IMR-90 (cell line): Measurements from ENCODE around the gene MCF2L2. TPM values are rescaled to one million over a fixed set of nuclear protein-coding genes. Genes with fewer than 3 reads are reported as not detected.

Experiments used
- ATAC-seq: fragments of 200-7000 bp; cut with Tn5 transposase; 2 replicates; pipeline ENCODE4 v1.9.1; 2020; ENCODE audit warnings: low read depth, mild to moderate bottlenecking, moderate library complexity
- BruUV-seq: library from RNA; stranded (reverse); fragments of 400-500 nt; replicated peaks from 2 replicates; lab custom pipeline; 2021; lab: Mats Ljungman, UMichigan
- CTCF ChIA-PET: fragments of 300-600 bp; formaldehyde crosslinking; extraction: SDS; loops from one replicate; lab custom pipeline; 2021; ENCODE audit warnings: antibody characterized with exemption; lab: Yijun Ruan, JAX
- POLR2A ChIA-PET: fragments of 300-600 bp; sonication (Branson Sonifier 250); formaldehyde crosslinking; loops from one replicate; lab custom pipeline; 2022; ENCODE audit warnings: antibody characterized with exemption; ENCODE audit not compliant: unreplicated experiment; lab: Charles Lee
- DNase-seq: peaks from one replicate; pipeline ENCODE4 v3.0.0; 2013
- H2AFZ ChIP-seq: replicated peaks from 2 replicates; pipeline ENCODE3; 2013; ENCODE audit warnings: low read length, mild to moderate bottlenecking; ENCODE audit not compliant: poor library complexity
- H2AK5ac ChIP-seq: 2 replicates; pipeline ENCODE4 v1.6.1; 2013; ENCODE audit warnings: low read depth, low read length, inconsistent platforms
- H2AK9ac ChIP-seq: replicated peaks from 2 replicates; pipeline ENCODE3; 2013; ENCODE audit warnings: mild to moderate bottlenecking, low read depth, low read length, moderate library complexity; ENCODE audit not compliant: poor library complexity
- H2BK120ac ChIP-seq: 2 replicates; pipeline ENCODE4 v1.6.1; 2013; ENCODE audit warnings: low read depth, low read length, inconsistent platforms
- H2BK15ac ChIP-seq: 3 replicates; pipeline ENCODE4 v1.6.1; 2013; ENCODE audit warnings: low read depth, low read length, inconsistent platforms
- H2BK20ac ChIP-seq: 2 replicates; pipeline ENCODE4 v1.6.1; 2013; ENCODE audit warnings: low read depth, mild to moderate bottlenecking, inconsistent platforms, low read length, moderate library complexity
- H2BK5ac ChIP-seq: 2 replicates; pipeline ENCODE4 v1.6.1; 2013; ENCODE audit warnings: mild to moderate bottlenecking, low read depth, low read length, inconsistent platforms; ENCODE audit not compliant: poor library complexity, severe bottlenecking
- H3K14ac ChIP-seq: replicated peaks from 2 replicates; pipeline ENCODE4 v1.6.1; 2013; ENCODE audit warnings: low read depth, low read length, inconsistent platforms
- H3K18ac ChIP-seq: 2 replicates; pipeline ENCODE4 v1.6.1; 2013; ENCODE audit warnings: low read depth, low read length, control low read depth
- H3K23ac ChIP-seq: 2 replicates; pipeline ENCODE4 v1.6.1; 2013; ENCODE audit warnings: low read depth, low read length, inconsistent platforms
- H3K27ac ChIP-seq: 2 replicates; pipeline ENCODE4 v1.5.1; 2013; ENCODE audit warnings: mild to moderate bottlenecking, control low read depth, low read length; ENCODE audit not compliant: insufficient read depth
- H3K27me3 ChIP-seq: 2 replicates; pipeline ENCODE4 v1.6.1; 2013; ENCODE audit warnings: low read length; ENCODE audit not compliant: control insufficient read depth, insufficient read depth
- H3K36me3 ChIP-seq: 2 replicates; pipeline ENCODE4 v1.6.1; 2013; ENCODE audit warnings: low read length, mixed read lengths; ENCODE audit not compliant: control insufficient read depth, insufficient read depth
- H3K4ac ChIP-seq: 2 replicates; pipeline ENCODE4 v1.6.1; 2013; ENCODE audit warnings: low read depth, low read length, inconsistent platforms
- H3K4me1 ChIP-seq: 2 replicates; pipeline ENCODE4 v1.6.1; 2013; ENCODE audit warnings: low read length, mixed read lengths; ENCODE audit not compliant: control insufficient read depth, insufficient read depth
- H3K4me2 ChIP-seq: 2 replicates; pipeline ENCODE4 v1.6.1; 2013; ENCODE audit warnings: low read depth, mild to moderate bottlenecking, control low read depth, low read length, moderate library complexity
- H3K4me3 ChIP-seq: 2 replicates; pipeline ENCODE4 v1.5.1; 2013; ENCODE audit warnings: low read depth, mild to moderate bottlenecking, control low read depth, low read length, moderate library complexity; ENCODE audit not compliant: insufficient read depth
- H3K56ac ChIP-seq: 2 replicates; pipeline ENCODE4 v1.6.1; 2013; ENCODE audit warnings: low read length, inconsistent platforms; ENCODE audit not compliant: insufficient read depth; ENCODE audit errors: extremely low read depth
- H3K79me1 ChIP-seq, 2 experiments: 2 replicates each; pipeline ENCODE4 v1.6.1; 2013; ENCODE audit warnings: low read length in 2 of 2, inconsistent platforms in 1 of 2, low read depth in 1 of 2
- H3K9ac ChIP-seq: 2 replicates; pipeline ENCODE4 v1.6.1; 2013; ENCODE audit warnings: low read depth, low read length, control low read depth
- H3K9me1 ChIP-seq: 2 replicates; pipeline ENCODE4 v1.6.1; 2013; ENCODE audit warnings: low read length, inconsistent platforms; ENCODE audit not compliant: insufficient read depth
- H3K9me3 ChIP-seq: 2 replicates; pipeline ENCODE4 v1.6.1; 2013; ENCODE audit warnings: low read length; ENCODE audit not compliant: control insufficient read depth, insufficient read depth
- H4K20me1 ChIP-seq: 2 replicates; pipeline ENCODE4 v1.6.1; 2013; ENCODE audit warnings: low read length, inconsistent platforms; ENCODE audit not compliant: insufficient read depth
- H4K5ac ChIP-seq: 2 replicates; pipeline ENCODE4 v1.6.1; 2013; ENCODE audit warnings: mild to moderate bottlenecking, low read depth, low read length, control low read depth
- H4K8ac ChIP-seq, 2 experiments: 2 replicates each; pipeline ENCODE4 v1.6.1; 2013; ENCODE audit warnings: low read depth in 2 of 2, low read length in 2 of 2, control low read depth in 1 of 2, inconsistent platforms in 1 of 2
- H4K91ac ChIP-seq: 2 replicates; pipeline ENCODE4 v1.6.1; 2013; ENCODE audit warnings: low read depth, low read length, inconsistent platforms; ENCODE audit not compliant: insufficient read depth
- CEBPB ChIP-seq: IDR thresholded peaks from 2 replicates; pipeline ENCODE4 v1.6.1; 2012; ENCODE audit warnings: low read depth, low read length, improper control_type of control experiment
- CHD1 ChIP-seq: IDR thresholded peaks from 2 replicates; pipeline ENCODE4 v1.6.1; 2012; ENCODE audit warnings: low read depth, low read length, improper control_type of control experiment
- FOS ChIP-seq: fragments of 150-350 bp; IDR thresholded peaks from 2 replicates; pipeline ENCODE4 v1.6.1; 2016; ENCODE audit warnings: low read depth, low read length
- NFE2L2 ChIP-seq: fragments of 150-350 bp; IDR thresholded peaks from 2 replicates; pipeline ENCODE4 v1.6.1; 2016; ENCODE audit warnings: low read depth, mild to moderate bottlenecking, low read length
- SMC3 ChIP-seq: fragments of 150-350 bp; IDR thresholded peaks from 2 replicates; pipeline ENCODE4 v1.6.1; 2016; ENCODE audit warnings: low read depth, mild to moderate bottlenecking, antibody characterized with exemption, low read length, moderate library complexity
- WGBS, 2 experiments: methylation state at CpG; one replicate each; pipeline versions ENCODE4 v1.1.5 to v1.1.7; 2013; ENCODE audit warnings: missing lambda C conversion rate in 2 of 2; ENCODE audit not compliant: insufficient read length in 1 of 2; ENCODE audit errors: extremely low coverage in 2 of 2; 5-methylcytosine and 5-hydroxymethylcytosine counted together
- dilution Hi-C: fragments of 300-500 bp; cut with HindIII; formaldehyde crosslinking; loops from one replicate; pipeline ENCODE4 v1.14.3; 2018; ENCODE audit warnings: low sequenced_read_pairs; ENCODE audit not compliant: unreplicated experiment
- in situ Hi-C: fragments of 300-500 bp; cut with MboI; formaldehyde crosslinking; loops from 3 replicates; pipeline ENCODE4 v1.14.3; 2019; ENCODE audit warnings: low sequenced_read_pairs, inconsistent platforms, mixed read lengths
- intact Hi-C: fragments of 100-400 bp; cut with micrococcal nuclease; formaldehyde crosslinking; loops from 2 replicates; pipeline ENCODE4 v1.10.0; 2022
- polyA plus RNA-seq, 3 experiments: library from polyadenylated mRNA; depleted of rRNA; stranded (reverse); fragments of >200 nt; gene quantifications; 2 replicates each; pipeline ENCODE4 v1.2.3, GENCODE V29; 2012; ENCODE audit warnings: low replicate concordance in 1 of 3
- total RNA-seq: library from RNA; depleted of rRNA; stranded (reverse); fragments of >200 nt; gene quantifications from 2 replicates; pipeline ENCODE4 v1.2.3, GENCODE V29; 2012
- TF ChIP-seq, protein P1 (sequence below): conservative IDR thresholded peaks from 2 replicates; pipeline ENCODE4 v1.5.1; 2012; ENCODE audit warnings: mild to moderate bottlenecking, low read depth, low read length, improper control_type of control experiment

The MCF2L2 gene
- total and polyA plus RNA-seq, 2 of the 4 experiments (the other 2 are of a cell fraction), result under 0.01 TPM; not detected in 1

DNA sequence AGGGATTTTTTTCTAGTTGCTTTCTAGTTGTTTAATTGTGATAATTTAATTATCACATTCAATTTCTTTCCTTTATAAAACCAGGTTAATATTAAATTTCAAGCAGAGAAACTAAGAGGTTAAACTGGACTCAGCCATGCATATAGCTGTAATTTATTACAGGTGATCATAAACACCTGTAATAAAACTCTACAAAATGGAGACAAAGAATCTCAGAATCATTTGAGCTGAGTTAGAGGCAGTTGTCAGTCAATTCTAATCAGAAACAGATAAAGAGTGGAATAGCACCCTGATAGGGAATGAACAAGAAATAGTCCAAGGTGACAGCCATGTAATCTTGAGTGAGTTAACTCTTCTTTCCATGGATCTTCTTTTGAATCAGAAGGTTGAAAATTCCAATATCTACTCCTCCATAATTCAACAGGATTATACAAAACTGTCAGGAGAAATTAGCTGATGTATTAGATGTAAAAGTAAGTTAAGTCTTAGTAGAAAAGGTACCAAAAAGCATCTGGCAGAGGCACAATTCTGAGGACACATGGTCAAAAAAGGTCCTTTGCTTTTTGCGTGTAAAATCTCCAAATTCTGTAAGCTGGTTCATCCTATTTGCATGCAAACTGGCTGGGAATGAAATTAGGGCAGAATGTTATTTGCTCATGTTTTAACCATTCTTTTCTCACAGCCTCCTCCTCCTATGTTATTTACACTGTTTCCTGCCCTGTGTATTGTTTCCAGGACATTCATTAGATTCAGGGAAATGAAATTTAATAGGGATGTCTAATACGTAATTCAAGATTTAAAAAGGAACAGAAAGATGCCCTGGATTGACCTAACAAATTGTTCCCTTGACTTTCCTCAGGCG is 214.8 kb downstream of the MCF2L2 start:
- Histone ChIP-seq H4K20me1 (no peaks in the 10 kb centered on the region), H4K8ac (no peak overlapping the region), H3K36me3 (no peaks in the 10 kb centered on the region), H2BK15ac (no peak overlapping the region), H3K4me3 (no peak overlapping the region), H3K4me2 (no peak overlapping the region), H2BK20ac (no peak overlapping the region), H2BK120ac (no peak overlapping the region), H2AK5ac (no peak overlapping the region), H3K9me3 (no peaks in the 10 kb centered on the region), H2AFZ (no peak overlapping the region), H3K23ac (no peak overlapping the region), H3K27ac (no peak overlapping the region), H3K9ac (no peak overlapping the region), H2AK9ac (no peak overlapping the region), H3K9me1 (no peaks in the 10 kb centered on the region), H3K27me3 (peaks cover 30% of the 10 kb centered on the region), H3K56ac (no peak overlapping the region), H2BK5ac (no peak overlapping the region), H4K91ac (no peak overlapping the region), H3K14ac (no peak overlapping the region), H3K4me1 (no peaks in the 10 kb centered on the region), H3K4ac (no peak overlapping the region), H3K18ac (no peak overlapping the region), H3K79me1 (no peaks in the 10 kb centered on the region), H4K5ac (no peak overlapping the region)
- POLR2A ChIA-PET, result no interaction called here
- TF ChIP-seq NFE2L2, result no peak
- TF ChIP-seq SMC3, result no peak
- TF ChIP-seq, protein P1, sequence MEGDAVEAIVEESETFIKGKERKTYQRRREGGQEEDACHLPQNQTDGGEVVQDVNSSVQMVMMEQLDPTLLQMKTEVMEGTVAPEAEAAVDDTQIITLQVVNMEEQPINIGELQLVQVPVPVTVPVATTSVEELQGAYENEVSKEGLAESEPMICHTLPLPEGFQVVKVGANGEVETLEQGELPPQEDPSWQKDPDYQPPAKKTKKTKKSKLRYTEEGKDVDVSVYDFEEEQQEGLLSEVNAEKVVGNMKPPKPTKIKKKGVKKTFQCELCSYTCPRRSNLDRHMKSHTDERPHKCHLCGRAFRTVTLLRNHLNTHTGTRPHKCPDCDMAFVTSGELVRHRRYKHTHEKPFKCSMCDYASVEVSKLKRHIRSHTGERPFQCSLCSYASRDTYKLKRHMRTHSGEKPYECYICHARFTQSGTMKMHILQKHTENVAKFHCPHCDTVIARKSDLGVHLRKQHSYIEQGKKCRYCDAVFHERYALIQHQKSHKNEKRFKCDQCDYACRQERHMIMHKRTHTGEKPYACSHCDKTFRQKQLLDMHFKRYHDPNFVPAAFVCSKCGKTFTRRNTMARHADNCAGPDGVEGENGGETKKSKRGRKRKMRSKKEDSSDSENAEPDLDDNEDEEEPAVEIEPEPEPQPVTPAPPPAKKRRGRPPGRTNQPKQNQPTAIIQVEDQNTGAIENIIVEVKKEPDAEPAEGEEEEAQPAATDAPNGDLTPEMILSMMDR, result no peak
- no peak for TF ChIP-seq CEBPB
- no peak for TF ChIP-seq FOS
- TF ChIP-seq CHD1, result no peak
- WGBS, 2 experiments, result no CpG with 5 or more reads among the region's 3 CpGs
- in situ Hi-C loops, result no loop called here
- dilution Hi-C loops, result no loop called here
- DNase-seq (no peak), ATAC-seq (no peak)
- BruUV-seq, result no TSS peak
- CTCF ChIA-PET, result no interaction called here
- intact Hi-C loops, result no loop called here
